A549 (cell line): ENCODE results near the gene KLHL15. TPM values are rescaled to one million over a fixed set of nuclear protein-coding genes. Genes with fewer than 3 reads are reported as not detected.
A peak's percentile ranks its signal among the peaks of the same experiment; 100 is the strongest.

Source experiments
- ATAC-seq, 2 experiments: fragments of 200-7000 bp in 1 of 2; fragments of >200 bp in 1 of 2; cut with Nextera tagmentation in 1 of 2; cut with Tn5 transposase in 1 of 2; 3 replicates each; pipeline versions ENCODE4 v1.8.0 to v1.9.1; 2018 to 2020; ENCODE audit warnings: mild to moderate bottlenecking in 1 of 2, moderate library complexity in 1 of 2
- CTCF ChIA-PET: fragments of 300-600 bp; sonication (Branson Sonifier 250); formaldehyde crosslinking; extraction: SDS; loops from one replicate; lab custom pipeline; 2021; ENCODE audit warnings: antibody characterized with exemption, inconsistent platforms; lab: Yijun Ruan, JAX
- POLR2A ChIA-PET: fragments of 350-600 bp; formaldehyde crosslinking; extraction: SDS; loops from one replicate; lab custom pipeline; 2021; ENCODE audit warnings: antibody characterized with exemption, inconsistent platforms; lab: Yijun Ruan, JAX
- DNase-seq, 2 experiments: peaks; one replicate each; pipeline versions ENCODE4 v3.0.0 to v3.0.0-alpha.2; 2011 to 2016; ENCODE audit warnings: low read depth in 1 of 2, low spot score in 1 of 2
- FAIRE-seq: peaks from 2 replicates; lab custom pipeline; 2011; peaks lifted over from hg19 to GRCh38; lab: Jason Lieb, UNC
- H3K27ac ChIP-seq, 2 experiments: fragments of >200 bp; sonication (Bioruptor Twin); formaldehyde crosslinking; 3 replicates each; pipeline ENCODE4 v1.5.1; 2016 to 2017
- H3K4me1 ChIP-seq: fragments of >200 bp; sonication (Bioruptor Twin); formaldehyde crosslinking; 3 replicates; pipeline ENCODE4 v1.6.1; 2016
- H3K4me2 ChIP-seq: fragments of >200 bp; sonication (Bioruptor Twin); formaldehyde crosslinking; 3 replicates; pipeline ENCODE4 v1.6.1; 2016
- H3K4me3 ChIP-seq: fragments of >200 bp; sonication (Bioruptor Twin); formaldehyde crosslinking; 3 replicates; pipeline ENCODE4 v1.5.1; 2016
- H3K9me3 ChIP-seq: fragments of >200 bp; sonication (Bioruptor Twin); formaldehyde crosslinking; 3 replicates; pipeline ENCODE4 v1.6.1; 2016
- E2F6 ChIP-seq: IDR thresholded peaks from 2 replicates; pipeline ENCODE4 v1.6.1; 2012; ENCODE audit warnings: low read depth, borderline replicate concordance
- ESRRA ChIP-seq: fragments of 150-350 bp; IDR thresholded peaks from 2 replicates; pipeline ENCODE4 v1.6.1; 2014; ENCODE audit warnings: mild to moderate bottlenecking, low read length, borderline replicate concordance
- FOSL2 ChIP-seq, 2 experiments: fragments of 450-650 bp in 1 of 2; fragments of >200 bp in 1 of 2; sonication (Bioruptor Twin) in 1 of 2; formaldehyde crosslinking; IDR thresholded peaks; 2 replicates each; pipeline versions ENCODE4 v1.5.0 to v1.6.1; 2016 to 2020; ENCODE audit warnings: mild to moderate bottlenecking in 1 of 2, moderate library complexity in 1 of 2
- GATA3 ChIP-seq: IDR thresholded peaks from 2 replicates; pipeline ENCODE4 v1.6.1; 2012; ENCODE audit warnings: borderline replicate concordance
- HMGXB4 ChIP-seq: fragments of 250-450 bp; sonication (Bioruptor Pico); IDR thresholded peaks from 2 replicates; pipeline ENCODE4 v1.5.0; 2021; ENCODE audit warnings: mild to moderate bottlenecking, moderate library complexity, borderline replicate concordance
- HOXB13 ChIP-seq: fragments of 250-450 bp; sonication (Bioruptor Pico); IDR thresholded peaks from 2 replicates; pipeline ENCODE4 v1.5.0; 2020; ENCODE audit warnings: low read depth, mild to moderate bottlenecking, moderate library complexity
- HOXB5 ChIP-seq: fragments of 250-450 bp; sonication (Bioruptor Pico); IDR thresholded peaks from 2 replicates; pipeline ENCODE4 v1.5.0; 2020; ENCODE audit warnings: mild to moderate bottlenecking, moderate library complexity
- MAFK ChIP-seq: fragments of 450-650 bp; IDR thresholded peaks from 2 replicates; pipeline ENCODE4 v1.6.1; 2014; ENCODE audit not compliant: partially characterized antibody
- MAZ ChIP-seq: fragments of 150-350 bp; IDR thresholded peaks from 2 replicates; pipeline ENCODE4 v1.6.1; 2014; ENCODE audit warnings: antibody characterized with exemption, low read depth, low read length, borderline replicate concordance
- NPAS2 ChIP-seq: fragments of 250-450 bp; sonication (Bioruptor Pico); IDR thresholded peaks from 2 replicates; pipeline ENCODE4 v1.8.0; 2022; ENCODE audit warnings: mild to moderate bottlenecking, moderate library complexity, borderline replicate concordance
- POLR2A ChIP-seq: IDR thresholded peaks from 2 replicates; pipeline ENCODE4 v1.6.1; 2012; ENCODE audit warnings: mild to moderate bottlenecking, low read length
- RCOR1 ChIP-seq: fragments of 150-350 bp; IDR thresholded peaks from 2 replicates; pipeline ENCODE4 v1.6.1; 2014; ENCODE audit warnings: antibody characterized with exemption, low read length, low read depth
- RNF2 ChIP-seq: fragments of 200-600 bp; sonication (generic); IDR thresholded peaks from 2 replicates; pipeline ENCODE4 v1.6.1; 2016; ENCODE audit warnings: low read depth, mild to moderate bottlenecking, antibody characterized with exemption, moderate library complexity, borderline replicate concordance
- SMC3 ChIP-seq: fragments of >200 bp; sonication (Bioruptor Twin); formaldehyde crosslinking; IDR thresholded peaks from 3 replicates; pipeline ENCODE4 v1.6.1; 2018; ENCODE audit warnings: inconsistent platforms
- SREBF2 ChIP-seq: fragments of 450-650 bp; IDR thresholded peaks from 2 replicates; pipeline ENCODE4 v1.6.1; 2014; ENCODE audit warnings: mild to moderate bottlenecking, moderate library complexity
- ZC3H11A ChIP-seq: fragments of 450-650 bp; IDR thresholded peaks from 2 replicates; pipeline ENCODE4 v1.6.1; 2014; ENCODE audit warnings: antibody characterized with exemption, mild to moderate bottlenecking
- ZFP36 ChIP-seq: fragments of 450-650 bp; IDR thresholded peaks from 2 replicates; pipeline ENCODE4 v1.6.1; 2014; ENCODE audit warnings: borderline replicate concordance; ENCODE audit not compliant: partially characterized antibody
- ZSCAN20 ChIP-seq: fragments of 250-450 bp; sonication (Bioruptor Pico); IDR thresholded peaks from 2 replicates; pipeline ENCODE4 v1.8.0; 2022; ENCODE audit warnings: mild to moderate bottlenecking, moderate library complexity
- WGBS: methylation state at CpG from one replicate; pipeline ENCODE4 v1.1.6; 2017; ENCODE audit errors: missing lambda C conversion rate; 5-methylcytosine and 5-hydroxymethylcytosine counted together
- polyA plus RNA-seq, 4 experiments: library from polyadenylated mRNA; depleted of rRNA in 3 of 4; stranded (reverse); fragments of >200 nt; fragmentation: RNase III in 1 of 4; extraction: RNeasy Plus Mini Kit Qiagen cat#74134 plus additional on column Dnase treatment in 1 of 4; gene quantifications; 2 replicates in 3 of 4; 3 replicates in 1 of 4; pipeline ENCODE4 v1.2.3, GENCODE V29; 2011 to 2017
- TF ChIP-seq, protein P1 (sequence below): fragments of 150-350 bp; IDR thresholded peaks from 2 replicates; pipeline ENCODE4 v1.6.1; 2014; ENCODE audit warnings: low read depth, mild to moderate bottlenecking, low read length
- TF ChIP-seq, protein P2 (sequence below): fragments of >200 bp; sonication (Bioruptor Twin); formaldehyde crosslinking; IDR thresholded peaks from 2 replicates; pipeline ENCODE4 v1.6.1; 2016
- TF ChIP-seq, protein P3 (sequence below): IDR thresholded peaks from 2 replicates; pipeline ENCODE4 v1.6.1; 2012

KLHL15 gene
- polyA plus RNA-seq, 2 of the 4 experiments (the other 2 are of a cell fraction), result 6.4 to 15.0 TPM

DNA sequence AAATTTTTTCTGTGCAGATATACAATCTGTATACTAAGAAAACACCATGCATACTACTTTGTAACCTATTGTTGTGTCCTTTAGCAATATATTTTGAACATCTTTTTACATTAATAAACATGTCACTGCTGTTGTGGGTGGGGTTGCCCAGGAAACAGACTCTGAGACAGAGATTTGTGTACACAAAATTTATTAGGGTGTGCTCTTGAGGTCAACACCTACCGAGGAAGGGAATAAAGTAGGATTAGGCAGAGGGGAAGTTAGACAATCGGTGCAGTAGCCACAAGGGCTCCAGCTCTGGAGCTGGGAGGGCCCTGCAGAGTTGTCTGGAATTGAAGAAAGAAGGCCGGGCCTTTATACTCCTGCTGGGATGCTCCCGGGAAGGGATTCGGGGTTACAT lies 62.8 kb downstream of the KLHL15 start (continued):
- TF ChIP-seq, protein P1, sequence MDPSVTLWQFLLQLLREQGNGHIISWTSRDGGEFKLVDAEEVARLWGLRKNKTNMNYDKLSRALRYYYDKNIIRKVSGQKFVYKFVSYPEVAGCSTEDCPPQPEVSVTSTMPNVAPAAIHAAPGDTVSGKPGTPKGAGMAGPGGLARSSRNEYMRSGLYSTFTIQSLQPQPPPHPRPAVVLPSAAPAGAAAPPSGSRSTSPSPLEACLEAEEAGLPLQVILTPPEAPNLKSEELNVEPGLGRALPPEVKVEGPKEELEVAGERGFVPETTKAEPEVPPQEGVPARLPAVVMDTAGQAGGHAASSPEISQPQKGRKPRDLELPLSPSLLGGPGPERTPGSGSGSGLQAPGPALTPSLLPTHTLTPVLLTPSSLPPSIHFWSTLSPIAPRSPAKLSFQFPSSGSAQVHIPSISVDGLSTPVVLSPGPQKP, result no peak
- TF ChIP-seq MAFK, result no peak
- no peak for TF ChIP-seq RNF2
- no peak for TF ChIP-seq MAZ
- no peak for TF ChIP-seq POLR2A
- TF ChIP-seq, protein P2, sequence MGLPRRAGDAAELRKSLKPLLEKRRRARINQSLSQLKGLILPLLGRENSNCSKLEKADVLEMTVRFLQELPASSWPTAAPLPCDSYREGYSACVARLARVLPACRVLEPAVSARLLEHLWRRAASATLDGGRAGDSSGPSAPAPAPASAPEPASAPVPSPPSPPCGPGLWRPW, result no peak

- 95% methylated on average over 3 of the region's 3 CpGs for WGBS
- H3K4me1 ChIP-seq, result no peaks in the 10 kb centered on the region
- no peak for TF ChIP-seq HMGXB4 (CRISPR knock-in tag)
- TF ChIP-seq GATA3, result no peak
- TF ChIP-seq FOSL2 (IDR thresholded peaks at IDR 0.05), result no peak
- TF ChIP-seq FOSL2 (CRISPR knock-in tag; IDR thresholded peaks at IDR 0.05), result no peak
- TF ChIP-seq, protein P3, sequence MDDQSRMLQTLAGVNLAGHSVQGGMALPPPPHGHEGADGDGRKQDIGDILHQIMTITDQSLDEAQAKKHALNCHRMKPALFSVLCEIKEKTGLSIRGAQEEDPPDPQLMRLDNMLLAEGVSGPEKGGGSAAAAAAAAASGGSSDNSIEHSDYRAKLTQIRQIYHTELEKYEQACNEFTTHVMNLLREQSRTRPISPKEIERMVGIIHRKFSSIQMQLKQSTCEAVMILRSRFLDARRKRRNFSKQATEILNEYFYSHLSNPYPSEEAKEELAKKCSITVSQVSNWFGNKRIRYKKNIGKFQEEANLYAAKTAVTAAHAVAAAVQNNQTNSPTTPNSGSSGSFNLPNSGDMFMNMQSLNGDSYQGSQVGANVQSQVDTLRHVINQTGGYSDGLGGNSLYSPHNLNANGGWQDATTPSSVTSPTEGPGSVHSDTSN, result no peak
- no peak for TF ChIP-seq SMC3
- TF ChIP-seq HOXB13 (CRISPR knock-in tag), result no peak
- TF ChIP-seq ESRRA, result no peak
- TF ChIP-seq NPAS2, result no peak
- TF ChIP-seq RCOR1, result no peak
- no peak for TF ChIP-seq SREBF2
- no peak for TF ChIP-seq ZC3H11A
- no peak for TF ChIP-seq ZSCAN20 (CRISPR knock-in tag)
- no peak for TF ChIP-seq HOXB5 (CRISPR knock-in tag)
- TF ChIP-seq ZFP36, result no peak
- no peak for TF ChIP-seq MAFK
- TF ChIP-seq, protein P2, result no peak
- no peak for TF ChIP-seq E2F6
- no peak overlapping the region for H3K4me2 ChIP-seq
- 0 out of 3 replicates have a peak, but pooled peaks cover 5% of the 10 kb centered on the region for H3K9me3 ChIP-seq
- CTCF ChIA-PET, result no interaction called here
- POLR2A ChIA-PET, result no interaction called here
- ATAC-seq (no peak), FAIRE-seq (peak; percentile 23), DNase-seq (no peak)
- H3K4me3 ChIP-seq, result no peak overlapping the region
- H3K27ac ChIP-seq, result no peak overlapping the region
Measured at GRCh38 chrX:23959781-23960180, 67.2 kb downstream of the KLHL15 start.
